ENCODE data around the gene TASP1. TPM values are rescaled to one million over a fixed set of nuclear protein-coding genes. Genes with fewer than 3 reads are reported as not detected.

TASP1 gene, protein sequence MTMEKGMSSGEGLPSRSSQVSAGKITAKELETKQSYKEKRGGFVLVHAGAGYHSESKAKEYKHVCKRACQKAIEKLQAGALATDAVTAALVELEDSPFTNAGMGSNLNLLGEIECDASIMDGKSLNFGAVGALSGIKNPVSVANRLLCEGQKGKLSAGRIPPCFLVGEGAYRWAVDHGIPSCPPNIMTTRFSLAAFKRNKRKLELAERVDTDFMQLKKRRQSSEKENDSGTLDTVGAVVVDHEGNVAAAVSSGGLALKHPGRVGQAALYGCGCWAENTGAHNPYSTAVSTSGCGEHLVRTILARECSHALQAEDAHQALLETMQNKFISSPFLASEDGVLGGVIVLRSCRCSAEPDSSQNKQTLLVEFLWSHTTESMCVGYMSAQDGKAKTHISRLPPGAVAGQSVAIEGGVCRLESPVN
- total RNA-seq (2021): 24.9 and 25.9 TPM in 2 replicates
- Bru-seq, nascent RNA: percentile 84 among the genes with signal in this experiment
- percentile 73 among the genes with signal in this experiment for BruChase-seq, experiment 1, labeled RNA remaining after a 2-hour chase
- percentile 58 among the genes with signal in this experiment for BruChase-seq, experiment 2, labeled RNA remaining after a 6-hour chase
- long read RNA-seq, transcript TASP1-201 (14 exons, 2,352 nt): major isoform, 17 of 40 reads
- long read RNA-seq, partial matches to known transcripts: 7 of 40 reads
- long read RNA-seq, other reads (novel, unspliced or antisense): 16 of 40 reads

DNA sequence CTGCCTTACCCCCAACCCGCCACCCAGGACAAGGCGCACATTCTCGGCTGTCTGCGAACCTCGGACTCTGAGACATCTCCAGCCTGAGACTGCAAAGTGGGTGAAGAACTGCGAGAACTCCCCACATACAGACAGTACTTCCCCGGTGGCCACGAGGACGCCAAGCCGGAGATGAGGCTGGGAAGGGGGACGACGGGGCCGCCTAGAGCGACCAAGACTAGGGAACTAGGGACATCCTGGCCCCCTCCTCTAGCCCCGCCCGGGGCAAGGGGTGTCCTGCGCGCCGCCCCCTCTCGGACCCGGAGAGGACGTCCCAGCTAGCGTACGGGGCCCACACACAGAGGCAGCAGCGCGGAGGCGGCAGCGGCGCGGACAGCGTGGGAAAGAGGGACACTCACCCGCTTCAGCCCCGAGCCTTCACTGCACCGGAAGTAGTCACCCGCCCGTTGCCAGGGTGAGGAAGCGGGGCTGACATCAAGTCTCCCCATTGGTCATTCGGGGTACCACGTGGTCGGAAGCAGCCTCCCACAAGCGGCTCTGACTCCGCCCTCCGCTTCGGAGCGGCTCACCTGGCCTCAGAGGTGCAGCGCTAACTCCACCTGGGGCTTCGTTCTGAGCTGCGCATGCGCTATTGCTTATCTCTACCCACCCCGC lies at the start of gene TASP1:
Gene TASP1, minus strand, starts transcription at position 437 of the 654 bp plus-strand sequence. CDS start 8,854 bp downstream, outside the sequence.
- CTCF ChIA-PET: no interaction called here
- no peaks in the 10 kb centered on the region for H3K9me3 ChIP-seq (ENCODE audit: insufficient read depth, low read depth)
- peaks cover 6% of the 10 kb centered on the region; the same call in 1 of the 2 replicates for H4K20me1 ChIP-seq (ENCODE audit: insufficient read depth)

DNA sequence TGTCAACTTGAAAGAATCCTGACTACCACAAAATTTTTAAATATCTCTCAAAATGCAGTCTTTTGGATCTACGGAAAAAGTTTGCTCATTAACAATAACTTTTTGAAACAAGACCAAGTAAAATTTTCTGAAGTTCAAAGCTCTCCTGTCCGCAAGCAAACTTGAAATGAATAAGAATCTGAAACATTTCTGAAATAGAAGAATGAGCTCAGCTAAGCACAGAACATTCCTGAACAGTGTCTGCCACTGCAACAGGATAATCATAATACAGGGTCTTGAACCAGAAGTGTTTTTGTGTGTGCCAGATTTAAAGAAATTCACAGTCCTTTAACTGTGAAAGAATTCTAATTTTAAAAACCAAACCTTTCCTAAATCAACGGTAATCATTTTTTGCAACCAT lies 49.1 kb upstream of the TASP1 start:
- Histone ChIP-seq H3K9me3 (ENCODE audit: insufficient read depth, low read depth) (no peaks in the 10 kb centered on the region), H3K4me3 (no peak overlapping the region), H4K20me1 (ENCODE audit: insufficient read depth) (no peaks in the 10 kb centered on the region), H3K4me1 (replicated peaks; ENCODE audit: insufficient read depth) (no peaks in the 10 kb centered on the region), H3K9me2 (ENCODE audit: insufficient read depth) (no peaks in the 10 kb centered on the region), H3K27ac (no peak overlapping the region), H3K27me3 (ENCODE audit: insufficient read depth, low read depth) (no peaks in the 10 kb centered on the region), H3K4me2 (no peak overlapping the region), H3K36me3 (ENCODE audit: low read depth) (no peaks in the 10 kb centered on the region), H2AFZ (no peak overlapping the region), H3K79me2 (ENCODE audit: low read depth) (no peaks in the 10 kb centered on the region), H3F3A (ENCODE audit: insufficient read depth, low read depth) (no peaks in the 10 kb centered on the region)
- BruUV-seq (replicated peaks): no TSS peak
- ChIA-PET POLR2A (ENCODE audit: unreplicated experiment) (no interaction called here), CTCF (no interaction called here)
- intact Hi-C loops (cut with micrococcal nuclease; ENCODE audit: unreplicated experiment): no loop called here
- TF ChIP-seq, protein P1, sequence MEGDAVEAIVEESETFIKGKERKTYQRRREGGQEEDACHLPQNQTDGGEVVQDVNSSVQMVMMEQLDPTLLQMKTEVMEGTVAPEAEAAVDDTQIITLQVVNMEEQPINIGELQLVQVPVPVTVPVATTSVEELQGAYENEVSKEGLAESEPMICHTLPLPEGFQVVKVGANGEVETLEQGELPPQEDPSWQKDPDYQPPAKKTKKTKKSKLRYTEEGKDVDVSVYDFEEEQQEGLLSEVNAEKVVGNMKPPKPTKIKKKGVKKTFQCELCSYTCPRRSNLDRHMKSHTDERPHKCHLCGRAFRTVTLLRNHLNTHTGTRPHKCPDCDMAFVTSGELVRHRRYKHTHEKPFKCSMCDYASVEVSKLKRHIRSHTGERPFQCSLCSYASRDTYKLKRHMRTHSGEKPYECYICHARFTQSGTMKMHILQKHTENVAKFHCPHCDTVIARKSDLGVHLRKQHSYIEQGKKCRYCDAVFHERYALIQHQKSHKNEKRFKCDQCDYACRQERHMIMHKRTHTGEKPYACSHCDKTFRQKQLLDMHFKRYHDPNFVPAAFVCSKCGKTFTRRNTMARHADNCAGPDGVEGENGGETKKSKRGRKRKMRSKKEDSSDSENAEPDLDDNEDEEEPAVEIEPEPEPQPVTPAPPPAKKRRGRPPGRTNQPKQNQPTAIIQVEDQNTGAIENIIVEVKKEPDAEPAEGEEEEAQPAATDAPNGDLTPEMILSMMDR (conservative IDR thresholded peaks at IDR 0.05): no peak
- TF ChIP-seq EZH2 (IDR thresholded peaks at IDR 0.05; ENCODE audit: low read depth): no peak
- DNase-seq: no peak

More for the DNA sequence above, at the start of gene TASP1:
- H3K79me2 ChIP-seq (ENCODE audit: low read depth): peaks cover 49% of the 10 kb centered on the region
- POLR2A ChIA-PET (ENCODE audit: unreplicated experiment): interaction anchor here (0.6 to 1.0 kb wide), 4 partner anchors 23 to 708 kb away, joined by 3 to 32 read pairs (median 4); no protein-coding TSS in a partner anchor
- H3K36me3 ChIP-seq (ENCODE audit: low read depth): no peaks in the 10 kb centered on the region
- H3F3A ChIP-seq (ENCODE audit: insufficient read depth, low read depth): peaks cover 6% of the 10 kb centered on the region; the same call in 1 of the 2 replicates
- peak; percentile 97 to 99 for DNase-seq
- peak within 1 kb of the TSS; percentile 92 for H3K4me2 ChIP-seq
- H2AFZ ChIP-seq: peak within 1 kb of the TSS; percentile 92
- intact Hi-C loops (cut with micrococcal nuclease; ENCODE audit: unreplicated experiment): no loop called here
- H3K27me3 ChIP-seq (ENCODE audit: insufficient read depth, low read depth): no peaks in the 10 kb centered on the region
- H3K4me1 ChIP-seq (replicated peaks; ENCODE audit: insufficient read depth): peaks cover 18% of the 10 kb centered on the region
- H3K9me2 ChIP-seq (ENCODE audit: insufficient read depth): no peaks in the 10 kb centered on the region
- peak within 1 kb of the TSS; percentile 74 for H3K27ac ChIP-seq
- BruUV-seq (replicated peaks): TSS peak; percentile 63
- TF ChIP-seq, protein P1 (conservative IDR thresholded peaks at IDR 0.05): no peak
- TF ChIP-seq EZH2 (IDR thresholded peaks at IDR 0.05; ENCODE audit: low read depth): no peak
- peak within 1 kb of the TSS; percentile 98 for H3K4me3 ChIP-seq

DNA sequence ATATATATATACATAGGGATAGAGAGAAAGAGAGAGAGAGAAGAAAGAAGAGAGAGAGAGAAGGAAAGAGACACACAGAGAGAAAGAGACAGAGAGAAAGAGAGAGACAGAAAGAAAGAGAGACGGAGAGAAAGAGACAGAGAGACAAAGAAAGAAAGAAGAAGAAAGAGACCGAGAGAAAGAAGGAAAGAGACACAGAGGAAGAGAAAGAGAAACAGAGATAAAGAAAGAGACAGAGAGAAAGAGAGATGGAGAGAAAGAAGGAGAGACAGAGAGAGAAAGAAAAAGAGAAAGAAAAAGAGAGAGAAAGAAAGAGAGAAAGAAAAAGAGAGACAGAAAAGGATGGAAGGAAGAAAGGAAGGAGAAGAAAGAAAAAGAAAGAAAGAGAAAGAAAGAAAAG lies 46.9 kb upstream of the TASP1 start:
- Histone ChIP-seq H3K9me3 (ENCODE audit: insufficient read depth, low read depth) (no peaks in the 10 kb centered on the region), H3K4me2 (no peak overlapping the region), H3K27ac (no peak overlapping the region), H4K20me1 (ENCODE audit: insufficient read depth) (no peaks in the 10 kb centered on the region), H3F3A (ENCODE audit: insufficient read depth, low read depth) (no peaks in the 10 kb centered on the region), H3K27me3 (ENCODE audit: insufficient read depth, low read depth) (no peaks in the 10 kb centered on the region), H3K79me2 (ENCODE audit: low read depth) (no peaks in the 10 kb centered on the region), H3K4me3 (no peak overlapping the region), H2AFZ (no peak overlapping the region), H3K36me3 (ENCODE audit: low read depth) (no peaks in the 10 kb centered on the region), H3K9me2 (ENCODE audit: insufficient read depth) (no peaks in the 10 kb centered on the region), H3K4me1 (replicated peaks; ENCODE audit: insufficient read depth) (peaks cover 5% of the 10 kb centered on the region; the same call in 1 of the 2 replicates)
- POLR2A ChIA-PET (ENCODE audit: unreplicated experiment): no interaction called here
- TF ChIP-seq, protein P1 (conservative IDR thresholded peaks at IDR 0.05): no peak
- no peak for TF ChIP-seq EZH2 (IDR thresholded peaks at IDR 0.05; ENCODE audit: low read depth)
- DNase-seq: no peak
- BruUV-seq (replicated peaks): no TSS peak
- CTCF ChIA-PET: no interaction called here
- intact Hi-C loops (cut with micrococcal nuclease; ENCODE audit: unreplicated experiment): no loop called here

All from PC-9 (cell line).